Upper lobe of right lung (tissue), 1 donor: ENCODE measurements around the gene EDDM3A. TPM values are rescaled to one million over a fixed set of nuclear protein-coding genes. Genes with fewer than 3 reads are reported as not detected.

ENCODE experiments used
- ATAC-seq: fragments of 200-7000 bp; cut with Tn5 transposase; one replicate; pipeline ENCODE4 v1.9.1; 2020; ENCODE audit warnings: mild to moderate bottlenecking, moderate library complexity
- DNase-seq: peaks from one replicate; pipeline ENCODE4 v3.0.0-alpha.2; 2020
- H3K27ac ChIP-seq: fragments of 200-600 bp; one replicate; pipeline ENCODE4 v1.8.0; 2022
- H3K27me3 ChIP-seq: fragments of 200-600 bp; one replicate; pipeline ENCODE4 v1.8.0; 2022; ENCODE audit warnings: mild to moderate bottlenecking
- H3K36me3 ChIP-seq: fragments of 200-600 bp; one replicate; pipeline ENCODE4 v1.8.0; 2022
- H3K4me1 ChIP-seq: fragments of 200-600 bp; one replicate; pipeline ENCODE4 v1.8.0; 2022
- H3K4me3 ChIP-seq: fragments of 200-600 bp; one replicate; pipeline ENCODE4 v1.8.0; 2022; ENCODE audit warnings: mild to moderate bottlenecking
- H3K9me3 ChIP-seq: fragments of 200-600 bp; one replicate; pipeline ENCODE4 v1.8.0; 2022
- CTCF ChIP-seq: fragments of 200-600 bp; IDR thresholded peaks from one replicate; pipeline ENCODE4 v1.8.0; 2022; ENCODE audit warnings: antibody characterized with exemption
- intact Hi-C: fragments of 100-400 bp; cut with DNase I; formaldehyde crosslinking; loops from one replicate; pipeline ENCODE4 v1.11.0; 2022
- total RNA-seq: library from RNA; stranded (reverse); fragmentation: NEBNext Ultra II Directional; extraction: Animal tissue kit (Norgen Biotek cat#: 25700); gene quantifications from one replicate; pipeline ENCODE4 v1.2.1, GENCODE V29; 2021
- donor health status: DM: no; HTN: yes; CAD: no; lungs with severe emphysema.

The EDDM3A gene
- total RNA-seq, 1 donor from 2014 or later = not detected

- no peaks in the 10 kb centered on the region for H3K36me3 ChIP-seq
- ATAC-seq = no peak
- intact Hi-C loops = no loop called here
- no peaks in the 10 kb centered on the region for H3K9me3 ChIP-seq
- TF ChIP-seq CTCF = no peak
- H3K27ac ChIP-seq = no peak overlapping the region
- H3K27me3 ChIP-seq = no peaks in the 10 kb centered on the region
- no peak for DNase-seq
- no peaks in the 10 kb centered on the region for H3K4me1 ChIP-seq
- H3K4me3 ChIP-seq = no peak overlapping the region
Measured at GRCh38 chr14:20726531-20726930, 19.2 kb upstream of the EDDM3A start.

GRCh38 chr14:20730891-20731290 is 14.8 kb upstream of the EDDM3A start:
- Histone ChIP-seq H3K27me3 (no peaks in the 10 kb centered on the region), H3K27ac (no peak overlapping the region), H3K36me3 (no peaks in the 10 kb centered on the region), H3K4me1 (no peaks in the 10 kb centered on the region), H3K4me3 (no peak overlapping the region), H3K9me3 (no peaks in the 10 kb centered on the region)
- TF ChIP-seq CTCF = no peak
- DNase-seq (no peak), ATAC-seq (no peak)
- intact Hi-C loops = no loop called here

GRCh38 chr14:20732477-20732876 is 13.2 kb upstream of the EDDM3A start:
- Histone ChIP-seq H3K4me3 (no peak overlapping the region), H3K27me3 (no peaks in the 10 kb centered on the region), H3K27ac (no peak overlapping the region), H3K4me1 (no peaks in the 10 kb centered on the region), H3K9me3 (no peaks in the 10 kb centered on the region), H3K36me3 (no peaks in the 10 kb centered on the region)
- TF ChIP-seq CTCF = no peak
- intact Hi-C loops = no loop called here
- DNase-seq (no peak), ATAC-seq (no peak)

DNA sequence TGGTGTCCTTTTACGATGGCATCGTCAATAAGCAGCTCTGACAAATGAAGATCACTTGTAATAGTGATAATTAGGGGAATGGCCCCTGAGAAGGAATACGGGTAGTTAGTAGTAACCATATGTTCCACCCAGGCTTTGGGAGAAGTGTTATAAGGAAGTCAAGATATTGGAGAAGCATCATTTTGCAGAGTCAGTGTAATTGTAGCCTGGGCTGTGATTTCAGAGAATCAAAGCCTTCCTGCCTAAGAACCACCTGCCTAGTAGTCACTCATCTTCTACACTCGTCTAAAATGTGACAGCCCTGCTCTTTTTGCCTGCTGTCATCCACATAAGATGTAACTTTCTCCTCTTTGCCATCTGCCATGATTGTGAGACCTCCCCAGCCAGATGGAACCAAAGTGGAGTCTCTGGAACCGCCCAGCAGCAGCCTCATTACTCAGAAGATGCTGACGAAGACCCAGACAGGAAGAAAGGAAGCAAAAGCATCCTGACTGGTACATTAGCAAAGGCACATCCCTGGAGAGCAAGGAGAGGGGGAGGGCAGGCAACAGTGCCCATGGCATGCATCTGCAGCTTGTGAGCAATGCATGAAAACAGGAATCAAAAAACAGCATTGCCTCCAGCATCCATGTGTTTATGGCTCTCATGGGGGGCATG is 12.6 kb upstream of the EDDM3A start:
- Histone ChIP-seq H3K9me3 (no peaks in the 10 kb centered on the region), H3K4me1 (no peaks in the 10 kb centered on the region), H3K36me3 (no peaks in the 10 kb centered on the region), H3K27me3 (no peaks in the 10 kb centered on the region), H3K27ac (no peak overlapping the region), H3K4me3 (no peak overlapping the region)
- intact Hi-C loops = no loop called here
- ATAC-seq (peak; percentile 51), DNase-seq (no peak)
- TF ChIP-seq CTCF = no peak

GRCh38 chr14:20733684-20734429 is 11.8 kb upstream of the EDDM3A start:
- no peaks in the 10 kb centered on the region for H3K27me3 ChIP-seq
- ATAC-seq (no peak), DNase-seq (no peak)
- TF ChIP-seq CTCF = no peak
- intact Hi-C loops = no loop called here
- H3K4me3 ChIP-seq = no peak overlapping the region
- no peaks in the 10 kb centered on the region for H3K36me3 ChIP-seq
- no peaks in the 10 kb centered on the region for H3K9me3 ChIP-seq
- no peaks in the 10 kb centered on the region for H3K4me1 ChIP-seq
- H3K27ac ChIP-seq = no peak overlapping the region
